HG02938 (cell line): ENCODE data around the gene REC8.
A peak's percentile ranks its signal among the peaks of the same experiment; 100 is the strongest.

Source experiments
- ATAC-seq: cut with Tn5 transposase; IDR thresholded peaks from one replicate; pipeline ENCODE4 v1.9.1; 2021; ENCODE audit warnings: mild to moderate bottlenecking, moderate library complexity; ENCODE audit not compliant: unreplicated experiment

REC8 gene, protein sequence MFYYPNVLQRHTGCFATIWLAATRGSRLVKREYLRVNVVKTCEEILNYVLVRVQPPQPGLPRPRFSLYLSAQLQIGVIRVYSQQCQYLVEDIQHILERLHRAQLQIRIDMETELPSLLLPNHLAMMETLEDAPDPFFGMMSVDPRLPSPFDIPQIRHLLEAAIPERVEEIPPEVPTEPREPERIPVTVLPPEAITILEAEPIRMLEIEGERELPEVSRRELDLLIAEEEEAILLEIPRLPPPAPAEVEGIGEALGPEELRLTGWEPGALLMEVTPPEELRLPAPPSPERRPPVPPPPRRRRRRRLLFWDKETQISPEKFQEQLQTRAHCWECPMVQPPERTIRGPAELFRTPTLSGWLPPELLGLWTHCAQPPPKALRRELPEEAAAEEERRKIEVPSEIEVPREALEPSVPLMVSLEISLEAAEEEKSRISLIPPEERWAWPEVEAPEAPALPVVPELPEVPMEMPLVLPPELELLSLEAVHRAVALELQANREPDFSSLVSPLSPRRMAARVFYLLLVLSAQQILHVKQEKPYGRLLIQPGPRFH

DNA sequence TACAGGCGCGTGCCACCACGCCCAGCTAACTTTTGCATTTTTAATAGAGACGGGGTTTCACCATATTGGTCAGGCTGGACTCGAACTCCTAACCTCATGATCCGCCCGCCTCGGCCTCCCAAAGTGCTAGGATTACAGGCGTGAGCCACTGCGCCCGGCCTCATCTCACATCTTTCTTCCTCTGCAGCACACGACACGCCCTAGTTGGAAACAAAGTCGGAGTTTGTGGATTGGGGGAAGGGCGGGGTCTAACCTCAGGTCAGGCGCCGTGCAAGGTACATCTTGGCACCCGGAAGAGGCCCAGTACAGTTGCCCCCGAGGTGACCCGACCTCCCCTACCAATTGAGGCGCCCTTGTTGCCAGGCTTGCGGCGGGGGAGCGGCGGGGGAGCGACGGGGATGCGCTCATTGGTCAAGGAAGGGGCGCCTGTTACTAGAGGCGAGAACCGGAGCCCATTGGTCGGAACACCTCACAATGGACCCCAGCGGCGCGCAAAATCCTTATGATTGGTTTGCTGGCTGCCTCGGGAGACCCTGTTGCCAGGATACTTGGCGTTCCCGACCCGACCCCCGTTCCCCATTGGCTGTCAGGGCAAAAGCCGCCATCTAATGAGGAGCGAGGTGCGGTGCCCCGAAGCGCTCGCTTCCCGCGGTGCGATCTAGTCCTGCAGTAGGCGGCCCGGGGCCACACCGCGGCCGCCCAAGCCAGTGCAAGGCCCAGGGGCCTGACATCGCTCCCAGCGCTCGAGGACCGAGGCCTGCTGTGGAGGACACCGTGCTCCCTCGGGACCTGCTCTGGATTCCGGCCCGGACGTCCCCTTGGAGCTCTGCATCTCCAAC is at the start of gene REC8:
Gene REC8 (plus strand): TSS at position 659 of the 839 bp plus-strand sequence. CDS start 473 bp downstream, outside the sequence.
- peak; percentile 74 for ATAC-seq

DNA sequence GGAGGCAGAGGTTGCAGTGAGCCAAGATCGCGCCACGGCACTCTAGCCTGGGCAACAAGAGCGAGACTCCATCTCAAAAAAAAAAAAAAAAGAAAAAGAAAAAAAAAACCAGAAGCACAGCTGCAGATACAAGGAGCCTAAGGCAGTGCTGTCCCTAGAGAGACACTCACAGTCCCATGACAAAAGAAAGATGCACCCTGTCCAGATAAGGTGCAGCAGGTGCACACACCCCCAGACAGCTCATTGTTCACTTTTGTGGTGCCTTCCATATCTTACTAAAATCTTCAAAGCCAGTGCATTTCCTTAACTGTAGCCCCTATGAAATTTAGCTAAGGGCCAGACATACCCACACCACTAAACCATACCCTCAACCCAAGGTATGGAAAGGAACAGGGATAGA is 49.5 kb upstream of the REC8 start:
- no peak for ATAC-seq

DNA sequence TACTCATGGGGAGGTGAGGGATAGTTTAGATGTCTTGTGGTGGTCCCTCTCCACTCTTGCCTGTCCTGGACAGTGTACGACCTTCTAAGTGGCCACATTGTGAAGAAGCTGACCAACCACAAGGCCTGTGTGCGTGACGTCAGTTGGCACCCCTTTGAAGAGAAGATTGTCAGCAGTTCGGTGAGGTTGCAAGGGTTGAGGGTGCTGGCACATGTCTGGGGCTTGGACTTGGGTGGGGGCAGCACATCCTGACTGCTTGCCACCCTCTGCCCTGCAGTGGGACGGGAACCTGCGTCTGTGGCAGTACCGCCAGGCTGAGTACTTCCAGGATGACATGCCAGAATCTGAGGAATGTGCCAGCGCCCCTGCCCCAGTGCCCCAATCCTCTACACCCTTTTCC is 49.0 kb upstream of the REC8 start:
- ATAC-seq = no peak

DNA sequence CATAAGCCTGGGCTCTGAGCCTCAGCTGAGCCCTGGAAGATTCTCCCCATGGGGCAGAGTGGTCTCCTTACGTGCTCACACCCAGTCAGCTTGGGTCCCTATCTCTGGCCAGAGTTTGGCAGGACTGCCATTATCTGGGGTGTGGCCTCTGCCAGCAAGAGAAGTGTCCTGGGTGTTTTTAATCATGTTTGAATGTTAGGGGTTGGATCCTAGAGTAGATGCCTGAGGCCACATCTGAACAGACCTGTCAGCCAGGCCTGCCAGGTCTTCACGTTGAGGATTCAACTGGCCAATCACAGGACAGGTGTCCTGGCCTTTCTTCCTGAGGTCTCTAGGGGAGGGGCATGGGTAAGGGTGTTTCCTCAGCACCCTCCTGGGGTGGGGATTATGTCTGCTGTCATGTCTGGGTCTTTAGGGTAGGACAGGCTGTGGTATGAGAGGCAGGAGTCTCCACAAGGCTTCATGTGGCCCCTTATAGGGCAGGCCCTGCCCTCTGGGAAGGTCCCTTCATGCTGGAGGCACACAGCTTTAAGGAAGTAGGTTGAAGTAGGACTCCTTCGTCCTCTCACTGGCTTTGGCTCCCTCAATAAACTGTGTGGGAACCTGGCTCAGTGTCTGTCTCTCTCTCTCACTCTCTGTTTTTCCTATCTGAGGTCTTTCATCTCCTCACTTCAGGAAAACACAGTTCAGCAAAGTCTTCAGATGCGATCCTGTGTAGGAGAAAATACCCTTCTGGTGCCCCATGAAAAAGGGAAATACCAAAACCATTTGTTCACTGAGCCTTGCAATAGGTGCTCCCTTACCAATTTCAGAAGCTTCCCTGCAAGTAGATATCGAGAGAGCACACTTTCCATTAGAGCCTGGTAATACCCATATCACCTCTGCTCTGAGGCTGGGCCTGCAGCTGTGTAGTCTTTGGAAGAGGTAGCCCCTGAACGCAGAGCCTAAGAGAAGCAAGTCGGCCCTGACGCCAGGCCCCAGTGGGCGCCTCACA is 48.2 kb upstream of the REC8 start:
- no peak for ATAC-seq

DNA sequence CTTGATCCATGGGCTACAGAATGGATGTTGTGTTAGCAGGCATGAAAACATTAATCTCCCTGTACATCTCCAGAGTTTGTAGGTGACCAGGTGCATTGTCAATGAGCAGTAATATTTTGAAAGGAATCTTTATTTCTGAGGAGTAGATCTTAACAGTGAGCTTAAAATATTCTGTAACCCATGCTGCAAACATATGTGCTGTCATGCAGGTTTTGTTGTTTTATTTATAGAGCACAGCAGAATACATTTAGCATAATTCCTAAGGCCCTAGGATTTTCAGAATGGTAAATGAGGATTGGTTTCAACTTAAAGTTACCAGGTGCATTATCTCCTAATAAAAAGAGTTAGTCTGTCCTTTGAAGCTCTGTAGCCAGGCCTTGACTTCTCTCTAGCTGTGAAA is 44.9 kb upstream of the REC8 start:
- no peak for ATAC-seq

DNA sequence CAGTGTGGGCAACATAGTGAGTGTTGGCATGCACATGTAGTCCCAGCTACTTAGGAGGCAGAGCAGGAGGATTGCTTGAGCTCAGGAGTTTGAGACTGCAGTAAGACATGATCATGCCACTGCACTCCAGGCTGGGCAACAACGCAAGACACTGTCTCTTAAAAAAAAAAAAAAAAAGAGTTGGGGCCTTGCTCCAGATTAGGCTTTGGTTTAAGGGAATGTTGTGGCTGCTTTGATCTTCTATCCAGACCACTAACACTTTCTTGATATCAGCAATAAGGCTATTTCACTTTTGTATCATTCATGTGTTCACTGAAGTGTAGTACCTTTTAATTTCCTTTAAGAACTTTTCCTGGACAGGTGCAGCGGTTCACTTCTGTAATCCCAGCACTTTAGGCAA is 44.2 kb upstream of the REC8 start:
- no peak for ATAC-seq

DNA sequence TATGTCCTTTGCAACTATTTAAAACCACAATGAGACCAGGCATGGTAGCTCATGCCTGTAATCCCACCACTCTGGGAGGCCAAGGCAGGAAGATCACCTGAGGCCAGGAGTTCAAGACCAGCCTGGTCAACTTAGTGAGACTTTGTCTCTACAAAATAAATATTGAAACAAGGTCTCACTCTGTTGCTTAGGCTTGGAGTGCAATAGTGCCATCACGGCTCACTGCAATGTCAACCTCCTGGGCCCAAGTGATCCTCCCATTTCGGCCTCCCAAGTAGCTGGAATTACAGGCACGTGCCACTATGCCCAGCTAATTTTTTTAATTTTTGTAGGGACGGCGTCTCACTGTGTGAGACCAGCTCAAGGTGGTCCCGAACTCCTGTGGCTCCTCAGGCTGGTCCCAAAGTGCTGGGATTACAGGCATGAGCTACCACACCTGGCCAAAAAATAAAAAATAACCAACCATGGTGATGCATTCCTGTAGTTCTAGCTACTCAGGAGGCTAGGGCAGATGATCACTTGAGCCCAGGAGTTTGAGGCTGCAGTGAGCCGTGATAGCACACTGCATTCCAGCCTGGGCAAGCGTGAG is 42.4 kb upstream of the REC8 start:
- no peak for ATAC-seq

DNA sequence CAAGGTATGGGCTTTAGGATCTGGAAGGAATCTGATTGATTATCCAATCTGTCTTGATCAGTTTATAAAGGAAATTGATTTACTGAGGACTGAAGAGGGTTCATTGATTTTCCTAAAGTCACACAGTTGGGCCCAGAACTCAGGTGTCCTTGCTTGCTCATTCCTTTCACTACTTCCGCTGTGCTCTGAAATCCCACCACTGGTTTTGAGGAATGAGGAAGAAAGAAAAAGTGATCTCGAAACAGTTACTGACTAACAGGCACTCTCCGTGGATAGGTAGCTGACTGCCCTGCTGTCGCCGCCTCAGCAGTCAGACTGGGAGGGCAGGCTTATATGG is 41.5 kb upstream of the REC8 start, which contains the start of gene FITM1:
Gene FITM1 (plus strand): TSS at position 280 of the 337 bp plus-strand sequence. CDS start 905 bp downstream, outside the sequence.
- ATAC-seq = no peak

DNA sequence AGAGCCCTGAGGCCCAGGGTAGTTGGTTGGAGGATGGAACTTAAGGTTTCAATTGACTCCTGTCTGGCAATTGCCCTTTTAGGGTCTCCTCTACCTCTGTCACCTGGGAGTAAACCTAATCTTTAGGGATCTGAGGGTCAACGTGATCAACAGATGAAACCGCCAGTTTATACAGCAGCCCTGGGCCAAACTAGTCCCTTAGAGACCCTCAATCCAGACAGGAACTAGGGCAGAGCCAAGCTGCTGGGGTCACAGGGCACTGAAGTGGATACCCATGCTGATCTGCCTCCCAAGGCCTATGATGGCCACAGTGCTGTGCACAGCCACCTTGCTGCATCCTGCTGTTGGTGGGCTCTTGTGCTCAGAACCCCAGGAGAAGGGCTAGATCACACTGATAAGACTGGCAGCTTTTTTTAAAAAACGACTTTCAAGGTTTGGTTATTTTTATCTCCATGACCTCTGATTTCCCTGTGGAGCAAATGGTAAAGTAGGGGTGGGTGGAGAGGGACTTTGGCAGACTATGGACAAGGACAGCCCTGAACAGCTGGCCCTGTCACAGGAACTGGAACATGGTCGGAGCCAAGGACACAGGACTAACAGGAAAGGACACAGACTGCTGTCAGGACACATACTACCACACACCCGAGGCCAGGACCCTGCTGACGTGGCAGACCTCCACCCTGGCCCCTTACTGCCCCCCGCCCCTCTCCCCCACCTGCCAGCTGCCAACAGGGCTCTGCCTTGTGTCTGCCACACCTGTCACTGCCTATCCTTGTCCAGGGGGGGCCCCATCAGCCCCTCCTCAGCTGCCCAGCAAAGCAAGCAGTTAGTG is 40.9 kb upstream of the REC8 start:
- ATAC-seq = no peak

DNA sequence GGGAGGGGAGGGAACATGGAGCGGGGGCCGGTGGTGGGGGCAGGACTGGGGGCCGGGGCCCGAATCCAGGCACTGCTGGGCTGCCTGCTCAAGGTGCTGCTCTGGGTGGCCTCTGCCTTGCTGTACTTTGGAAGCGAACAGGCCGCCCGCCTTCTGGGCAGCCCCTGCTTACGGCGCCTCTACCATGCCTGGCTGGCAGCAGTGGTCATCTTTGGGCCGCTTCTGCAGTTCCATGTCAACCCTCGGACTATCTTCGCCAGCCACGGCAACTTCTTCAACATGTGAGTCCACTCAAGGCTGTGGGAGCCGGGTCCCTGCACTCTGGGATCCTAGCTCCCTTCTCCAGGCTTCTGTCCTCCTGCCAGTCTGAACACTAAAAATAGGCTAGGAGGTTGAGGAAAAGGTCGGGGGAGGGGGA is 40.3 kb upstream of the REC8 start:
- no peak for ATAC-seq

DNA sequence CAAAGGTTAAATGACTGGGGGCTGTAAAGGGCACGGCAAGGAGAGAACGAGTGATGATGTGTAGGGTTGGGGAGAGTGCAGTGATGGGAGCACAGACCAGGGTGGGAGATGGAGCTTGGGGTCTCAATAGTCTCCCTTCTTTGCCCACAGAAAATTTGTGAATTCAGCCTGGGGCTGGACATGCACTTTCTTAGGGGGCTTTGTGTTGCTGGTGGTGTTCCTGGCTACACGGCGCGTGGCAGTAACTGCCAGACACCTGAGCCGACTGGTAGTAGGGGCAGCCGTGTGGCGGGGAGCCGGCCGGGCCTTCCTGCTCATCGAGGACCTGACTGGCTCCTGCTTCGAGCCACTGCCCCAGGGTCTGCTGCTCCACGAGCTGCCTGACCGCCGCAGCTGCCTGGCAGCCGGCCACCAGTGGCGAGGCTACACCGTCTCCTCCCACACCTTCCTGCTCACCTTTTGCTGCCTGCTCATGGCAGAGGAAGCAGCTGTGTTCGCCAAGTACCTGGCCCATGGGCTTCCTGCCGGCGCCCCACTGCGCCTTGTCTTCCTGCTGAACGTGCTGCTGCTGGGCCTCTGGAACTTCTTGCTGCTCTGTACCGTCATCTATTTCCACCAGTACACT is 39.7 kb upstream of the REC8 start:
- ATAC-seq = no peak

DNA sequence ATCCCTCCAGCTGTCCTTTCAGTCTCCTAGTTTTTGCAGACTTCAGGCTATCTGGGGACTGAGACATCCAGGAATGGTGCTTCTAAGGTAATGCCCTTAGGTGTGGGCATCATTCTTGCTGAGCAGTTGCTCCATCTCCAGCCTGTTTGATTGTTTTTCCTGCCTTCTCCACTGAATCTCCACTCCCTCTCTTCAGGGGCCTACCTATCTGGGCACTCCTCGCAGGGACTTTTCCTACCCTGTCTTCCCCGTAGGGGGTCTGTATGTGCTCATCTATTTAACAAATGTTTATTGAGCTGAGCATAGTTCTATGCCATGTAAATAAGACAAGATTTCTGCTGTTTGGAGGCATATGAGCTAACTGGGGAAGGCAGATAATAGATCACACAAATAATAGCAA is 38.9 kb upstream of the REC8 start:
- no peak for ATAC-seq

DNA sequence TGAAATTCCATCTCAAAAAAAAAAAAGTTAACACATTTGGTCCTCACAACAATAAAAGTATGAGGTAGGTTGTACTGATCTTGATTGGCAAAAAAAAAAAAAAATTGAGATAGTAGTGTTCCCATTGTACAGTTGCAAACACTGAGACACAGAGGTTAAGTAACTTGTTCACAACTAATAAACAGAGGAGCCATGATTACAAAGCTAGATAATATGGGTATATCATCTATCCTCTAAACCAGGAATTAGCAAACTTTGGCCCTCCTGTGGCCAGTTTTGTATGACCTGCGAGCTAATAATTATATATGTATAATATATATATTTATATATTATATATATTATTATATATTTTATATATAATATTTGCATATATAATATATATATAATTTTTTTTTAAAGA is 38.1 kb upstream of the REC8 start:
- ATAC-seq = no peak

DNA sequence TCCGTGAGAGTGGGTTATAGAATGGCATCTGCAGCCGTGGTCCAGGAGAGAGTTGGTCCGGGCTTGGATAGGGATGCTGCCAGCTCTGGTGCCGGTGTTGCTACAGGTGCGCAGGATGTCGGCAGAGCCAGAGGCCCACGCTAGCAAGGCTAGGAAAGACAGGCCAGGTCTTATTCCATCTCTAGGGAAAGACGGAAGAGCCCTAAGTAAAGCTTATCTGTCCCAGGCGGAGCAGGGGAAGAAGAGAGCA is 36.4 kb upstream of the REC8 start:
- ATAC-seq = no peak

DNA sequence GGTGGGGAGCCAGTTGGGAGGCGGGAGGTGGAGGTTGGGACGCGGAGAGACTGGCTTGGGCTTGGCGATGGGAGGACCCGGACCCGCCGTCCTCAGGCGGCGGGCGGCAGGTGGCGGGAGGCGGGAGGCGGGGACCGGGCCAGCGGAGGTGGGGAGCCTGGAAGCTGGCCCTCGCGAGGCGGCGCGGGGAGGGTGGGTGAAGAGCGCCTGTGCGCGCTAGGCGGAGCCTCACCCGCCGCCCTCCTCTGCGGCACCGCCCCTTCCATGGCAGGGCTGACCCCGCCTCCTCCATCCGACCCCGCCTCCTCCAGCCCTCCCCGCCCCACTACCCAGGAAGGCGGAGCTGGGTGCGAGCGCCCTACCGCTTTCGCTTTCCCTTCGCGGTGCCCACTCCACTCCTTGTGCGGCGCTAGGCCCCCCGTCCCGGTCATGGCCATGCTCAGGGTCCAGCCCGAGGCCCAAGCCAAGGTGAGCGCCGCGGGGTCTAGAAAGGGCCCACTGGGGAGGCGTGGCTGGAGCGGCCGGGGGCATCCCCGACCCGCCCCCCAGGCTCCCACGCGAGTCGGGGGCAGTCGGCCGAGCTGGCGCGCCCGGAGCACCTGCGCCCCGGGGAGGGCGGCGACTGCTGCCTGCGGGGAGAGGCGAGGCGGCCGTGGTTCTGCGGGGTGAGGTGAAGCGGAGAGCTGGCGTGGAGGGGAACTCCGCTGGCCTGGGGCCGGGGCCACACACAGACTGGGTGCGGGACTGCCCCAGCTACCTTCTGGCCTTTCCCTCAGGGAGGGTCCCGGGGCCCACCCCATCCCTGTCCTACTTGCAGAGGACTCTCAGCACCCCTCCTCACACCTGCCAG is 35.8 kb upstream of the REC8 start, which contains the start of gene PSME1:
Gene PSME1 (plus strand): TSS at position 361 of the 850 bp plus-strand sequence. CDS start 69 bp downstream, at position 430.
- peak; percentile 75 for ATAC-seq

DNA sequence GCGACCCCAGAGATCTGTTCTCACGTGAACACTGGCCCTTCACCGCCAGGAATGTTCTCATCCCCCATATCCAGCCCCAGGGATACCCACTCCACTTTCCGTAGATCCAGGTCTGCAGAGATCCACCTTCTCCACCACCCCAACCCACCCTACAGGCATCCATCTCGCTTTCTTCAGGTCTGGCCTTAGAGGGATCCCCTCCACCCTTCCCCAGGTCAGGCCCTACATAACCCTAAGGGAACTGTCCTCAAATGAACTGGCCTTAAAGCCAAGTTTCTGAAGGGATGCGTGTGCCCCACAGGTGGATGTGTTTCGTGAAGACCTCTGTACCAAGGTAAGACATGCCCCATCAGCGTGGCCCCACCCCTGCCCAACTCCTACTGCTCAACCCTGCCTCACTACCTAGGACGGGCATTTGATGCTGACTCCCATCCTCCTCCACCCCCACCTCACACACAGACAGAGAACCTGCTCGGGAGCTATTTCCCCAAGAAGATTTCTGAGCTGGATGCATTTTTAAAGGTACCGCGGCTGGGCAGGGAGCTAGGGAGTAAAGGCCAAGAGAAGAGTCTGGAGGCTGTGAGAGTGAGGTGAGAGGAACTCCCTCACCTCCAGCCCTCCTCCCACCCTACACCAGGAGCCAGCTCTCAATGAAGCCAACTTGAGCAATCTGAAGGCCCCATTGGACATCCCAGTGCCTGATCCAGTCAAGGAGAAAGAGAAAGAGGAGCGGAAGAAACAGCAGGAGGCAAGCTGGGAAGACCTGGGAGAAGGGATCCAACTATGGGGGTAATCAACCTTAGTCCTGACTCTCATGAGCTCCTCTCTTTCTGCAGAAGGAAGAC is 35.0 kb upstream of the REC8 start:
- ATAC-seq = no peak
